CD4-positive, alpha-beta memory T cell (primary cell): ENCODE measurements around the gene DNAJC18. TPM values are rescaled to one million over a fixed set of nuclear protein-coding genes. Genes with fewer than 3 reads are reported as not detected.
"Not testable (repeated sequence)": the region's sequence is repeated elsewhere in the genome, so short reads cannot be mapped to it uniquely, and the experiment has no call there.

Source experiments
- CTCF ChIA-PET: fragments of 350-600 bp; sonication (Branson Sonifier 250); formaldehyde crosslinking; loops from one replicate; lab custom pipeline; 2021; ENCODE audit warnings: inconsistent platforms; ENCODE audit not compliant: partially characterized antibody; lab: Charles Lee
- POLR2A ChIA-PET: fragments of 350-600 bp; sonication (Branson Sonifier 250); formaldehyde crosslinking; loops from one replicate; lab custom pipeline; 2021; ENCODE audit not compliant: partially characterized antibody; lab: Charles Lee
- DNase-seq, 5 donors: peaks; one replicate each; pipeline versions ENCODE4 v3.0.0 to v3.0.0-alpha.2; 2020 to 2022; ENCODE audit warnings: mixed read lengths in 1 of 5
- H3K27ac ChIP-seq: one replicate; pipeline ENCODE4 v1.7.0; 2013; ENCODE audit warnings: low read depth, low read length
- H3K27me3 ChIP-seq: 2 replicates; pipeline ENCODE4 v1.7.0; 2013; ENCODE audit warnings: mild to moderate bottlenecking, low read length, moderate library complexity; ENCODE audit not compliant: insufficient read depth
- H3K36me3 ChIP-seq: 2 replicates; pipeline ENCODE4 v1.7.0; 2013; ENCODE audit warnings: mild to moderate bottlenecking, low read length, moderate library complexity; ENCODE audit not compliant: insufficient read depth
- H3K4me1 ChIP-seq: 2 replicates; pipeline ENCODE4 v1.7.0; 2013; ENCODE audit warnings: mild to moderate bottlenecking, low read length, moderate library complexity; ENCODE audit not compliant: insufficient read depth
- H3K4me3 ChIP-seq, 2 donors: one replicate each; pipeline ENCODE4 v1.7.0; 2013; ENCODE audit warnings: low read length in 2 of 2, mild to moderate bottlenecking in 1 of 2
- H3K9me3 ChIP-seq, 2 donors: one replicate each; pipeline ENCODE4 v1.7.0; 2013; ENCODE audit warnings: low read length in 2 of 2, control low read depth in 1 of 2; ENCODE audit not compliant: control insufficient read depth in 1 of 2
- H3K27ac Mint-ChIP-seq, 7 donors: one replicate each; pipeline ENCODE4 v1.8.0; 2020 to 2021; ENCODE audit warnings: mixed read lengths in 7 of 7, mild to moderate bottlenecking in 6 of 7, inconsistent platforms in 3 of 7, moderate library complexity in 3 of 7
- H3K27me3 Mint-ChIP-seq, 2 donors: one replicate each; pipeline ENCODE4 v1.8.0; 2020 to 2021; ENCODE audit warnings: mixed read lengths in 2 of 2
- H3K36me3 Mint-ChIP-seq, 2 donors: one replicate each; pipeline ENCODE4 v1.8.0; 2020 to 2021; ENCODE audit warnings: mixed read lengths in 2 of 2, inconsistent platforms in 1 of 2, mild to moderate bottlenecking in 1 of 2
- H3K4me1 Mint-ChIP-seq, 4 donors: one replicate each; pipeline ENCODE4 v1.8.0; 2020 to 2021; ENCODE audit warnings: mixed read lengths in 4 of 4, mild to moderate bottlenecking in 1 of 4
- H3K4me3 Mint-ChIP-seq, 8 donors: one replicate each; pipeline ENCODE4 v1.8.0; 2020 to 2021; ENCODE audit warnings: mixed read lengths in 8 of 8, mild to moderate bottlenecking in 7 of 8, moderate library complexity in 6 of 8, inconsistent platforms in 3 of 8
- H3K9me3 Mint-ChIP-seq, 8 donors: one replicate each; pipeline ENCODE4 v1.8.0; 2020 to 2021; ENCODE audit warnings: mixed read lengths in 8 of 8, mild to moderate bottlenecking in 5 of 8, inconsistent platforms in 3 of 8, moderate library complexity in 1 of 8
- intact Hi-C: fragments of 100-400 bp; cut with micrococcal nuclease; formaldehyde crosslinking; loops from one replicate; pipeline ENCODE4 v1.15.1; 2023
- polyA plus RNA-seq, 2 donors: library from polyadenylated mRNA; unstranded; fragments of 300-500 nt; fragmentation: Illumina TruSeq; gene quantifications; one replicate each; pipeline ENCODE4 v1.2.3, GENCODE V29; 2021
- total RNA-seq, 2 experiments: library from RNA; stranded (reverse); gene quantifications; one replicate each; pipeline ENCODE4 v1.2.3, GENCODE V29; 2021

DNAJC18 gene
- total and polyA plus RNA-seq, 4 experiments from 2014 or later, result 1.8 to 7.3 (median 6.4) TPM

- peaks cover 45% of the 10 kb centered on the region for H3K4me1 ChIP-seq
- POLR2A ChIA-PET, result interaction anchor here (0.7 to 7.2 kb wide), 6 partner anchors 11 to 173 kb away, joined by 3 to 49 read pairs (median 8); partner anchors contain the start of genes MATR3, PAIP2 and SPATA24
- CTCF ChIA-PET, result interaction anchor here (1.1 to 4.1 kb wide), 3 partner anchors 12 to 140 kb away, joined by 3 to 25 read pairs (median 7); partner anchors contain the start of gene SPATA24
- H3K4me3 ChIP-seq, result no peak overlapping the region
- no peaks in the 10 kb centered on the region for H3K27me3 ChIP-seq
- Mint-ChIP-seq H3K9me3 (peaks cover 0 to 2% (median 0%) of the 10 kb centered on the region in 8 donors), H3K4me3 (peak overlapping the region in 7 of 8 donors; percentile 17 to 94 (median 82)), H3K27ac (peak overlapping the region; percentile 49 to 96 (median 92)), H3K27me3 (no peaks in the 10 kb centered on the region), H3K4me1 (peaks cover 24 to 50% (median 36%) of the 10 kb centered on the region in 4 donors), H3K36me3 (no peaks in the 10 kb centered on the region)
- intact Hi-C loops, result loop anchor here (5.0 kb wide), 1 partner anchor 119 kb away; no protein-coding TSS in a partner anchor
- no peaks in the 10 kb centered on the region for H3K36me3 ChIP-seq
- peak overlapping the region; percentile 44 for H3K27ac ChIP-seq
- no peak for DNase-seq
- no peaks in the 10 kb centered on the region for H3K9me3 ChIP-seq
These were observed 48.4 kb downstream of the DNAJC18 start for GRCh38 chr5:139390639-139391569.

DNA sequence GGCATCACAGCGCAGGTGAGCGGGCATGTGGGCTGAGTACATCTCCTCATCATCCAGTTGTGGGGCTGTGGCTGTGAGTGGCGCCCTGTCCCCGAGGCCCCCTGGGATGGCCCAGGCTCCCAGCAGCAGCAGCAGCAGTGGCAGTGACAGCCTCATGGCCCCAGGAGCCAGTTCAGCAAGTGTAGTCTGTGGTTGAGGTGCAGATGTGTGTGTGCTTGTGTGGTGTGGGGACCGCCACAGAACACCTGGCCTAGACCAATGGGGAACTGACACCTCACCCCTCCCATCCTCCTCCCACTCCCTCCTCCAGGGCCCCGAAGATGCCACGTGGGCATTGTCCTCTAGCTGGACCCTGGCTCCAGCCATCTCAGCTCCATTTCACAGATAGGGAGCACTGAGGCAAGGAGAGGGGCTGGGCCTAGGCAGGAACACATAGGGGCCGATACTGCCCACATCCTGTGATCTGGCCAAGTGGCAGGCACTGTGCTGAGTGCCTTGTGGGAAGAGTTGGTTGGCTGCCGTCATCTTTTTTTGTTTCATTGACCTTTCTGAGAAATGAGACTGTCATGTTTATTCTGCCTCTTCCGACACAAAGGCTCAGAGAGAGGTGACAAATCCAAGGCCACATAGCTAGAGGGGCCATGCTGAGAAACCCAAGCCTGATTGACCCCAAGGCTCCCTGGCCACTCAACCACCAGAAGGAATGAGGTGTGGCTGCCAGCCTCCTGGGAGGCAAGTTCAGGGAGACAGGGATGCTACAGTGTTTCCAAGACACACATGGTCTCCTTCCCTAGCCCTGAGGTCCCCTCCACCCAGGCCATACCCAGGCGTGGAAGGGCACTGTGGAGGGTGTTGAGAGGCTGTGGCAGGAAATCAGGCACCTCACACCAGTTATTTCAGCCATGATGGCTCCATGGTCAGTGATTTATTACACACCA, 49.4 kb downstream of the DNAJC18 start, which contains the start of gene MZB1:
Gene MZB1, minus strand, starts transcription at position 213 of the 938 bp plus-strand sequence. Its CDS starts 57 bp downstream, at position 156.
- H3K9me3 Mint-ChIP-seq, result peaks cover 0 to 2% (median 0%) of the 10 kb centered on the region in 8 donors

GRCh38 chr5:139388198-139388821, 51.0 kb downstream of the DNAJC18 start:
- H3K4me1 Mint-ChIP-seq, result peaks cover 40 to 66% (median 53%) of the 10 kb centered on the region in 4 donors
- H3K9me3 ChIP-seq, result no peaks in the 10 kb centered on the region
- ChIA-PET POLR2A (interaction anchor here (1.0 to 1.1 kb wide), 2 partner anchors 15 to 46 kb away, joined by 5 to 6 read pairs; partner anchors contain the start of genes PAIP2 and SPATA24), CTCF (interaction anchor here (1.5 kb wide), 1 partner anchor 100 kb away, joined by 3 read pairs; no protein-coding TSS in a partner anchor)
- H3K27me3 ChIP-seq, result no peaks in the 10 kb centered on the region
- no peak overlapping the region for H3K4me3 ChIP-seq
- no peaks in the 10 kb centered on the region for H3K27me3 Mint-ChIP-seq
- H3K27ac ChIP-seq, result no peak overlapping the region
- H3K4me1 ChIP-seq, result peaks cover 56% of the 10 kb centered on the region
- H3K27ac Mint-ChIP-seq, result peak overlapping the region in 3 of 7 donors; percentile 17 to 80 (median 30)
- H3K36me3 ChIP-seq, result no peaks in the 10 kb centered on the region
- H3K36me3 Mint-ChIP-seq, result peaks cover 0 to 1% of the 10 kb centered on the region in 2 donors
- DNase-seq, result no peak
- peaks cover 0 to 2% (median 0%) of the 10 kb centered on the region in 8 donors for H3K9me3 Mint-ChIP-seq
- intact Hi-C loops, result no loop called here
- no peak overlapping the region for H3K4me3 Mint-ChIP-seq

More for the DNA sequence above, 49.4 kb downstream of the DNAJC18 start, which contains the start of gene MZB1:
- ChIA-PET POLR2A (interaction anchor here (0.7 to 7.2 kb wide), 5 partner anchors 12 to 174 kb away, joined by 3 to 49 read pairs (median 12); partner anchors contain the start of genes MATR3, PAIP2 and SPATA24), CTCF (interaction anchor here (0.6 to 4.1 kb wide), 3 partner anchors 13 to 124 kb away, joined by 3 to 25 read pairs (median 5); partner anchors contain the start of gene SPATA24)
- Mint-ChIP-seq H3K4me3 (peak within 1 kb of the TSS in 5 of 8 donors; percentile 34 to 84 (median 72)), H3K27ac (peak within 1 kb of the TSS; percentile 73 to 96 (median 92)), H3K4me1 (peaks cover 34 to 59% (median 45%) of the 10 kb centered on the region in 4 donors), H3K36me3 (no peaks in the 10 kb centered on the region), H3K27me3 (no peaks in the 10 kb centered on the region)
- Histone ChIP-seq H3K4me3 (no peak within 1 kb of the TSS), H3K4me1 (peaks cover 53% of the 10 kb centered on the region), H3K36me3 (no peaks in the 10 kb centered on the region), H3K27ac (peak within 1 kb of the TSS; percentile 44), H3K27me3 (no peaks in the 10 kb centered on the region), H3K9me3 (no peaks in the 10 kb centered on the region)
- peak; percentile 68 to 79 (median 74) for DNase-seq
- intact Hi-C loops, result loop anchor here (5.0 kb wide), 1 partner anchor 118 kb away; no protein-coding TSS in a partner anchor

- Mint-ChIP-seq H3K4me3 (no peak overlapping the region), H3K9me3 (peaks cover 0 to under 1% (median 0%) of the 10 kb centered on the region in 8 donors), H3K4me1 (peaks cover 40 to 60% (median 51%) of the 10 kb centered on the region in 4 donors), H3K27me3 (no peaks in the 10 kb centered on the region), H3K27ac (peak overlapping the region in 3 of 7 donors; percentile 12 to 83 (median 80)), H3K36me3 (peaks cover 0 to 1% of the 10 kb centered on the region in 2 donors)
- no peak overlapping the region for H3K4me3 ChIP-seq
- H3K9me3 ChIP-seq, result no peaks in the 10 kb centered on the region
- CTCF ChIA-PET, result interaction anchor here (1.5 kb wide), 1 partner anchor 99 kb away, joined by 3 read pairs; no protein-coding TSS in a partner anchor
- no peak for DNase-seq
- POLR2A ChIA-PET, result interaction anchor here (0.6 to 1.1 kb wide), 3 partner anchors 16 to 94 kb away, joined by 3 to 6 read pairs (median 5); partner anchors contain the start of genes MATR3, PAIP2 and SPATA24
- H3K4me1 ChIP-seq, result peaks cover 50% of the 10 kb centered on the region
- no peak overlapping the region for H3K27ac ChIP-seq
- H3K27me3 ChIP-seq, result no peaks in the 10 kb centered on the region
- H3K36me3 ChIP-seq, result no peaks in the 10 kb centered on the region
- intact Hi-C loops, result no loop called here
These were observed 51.6 kb downstream of the DNAJC18 start for GRCh38 chr5:139387611-139388197.

DNA sequence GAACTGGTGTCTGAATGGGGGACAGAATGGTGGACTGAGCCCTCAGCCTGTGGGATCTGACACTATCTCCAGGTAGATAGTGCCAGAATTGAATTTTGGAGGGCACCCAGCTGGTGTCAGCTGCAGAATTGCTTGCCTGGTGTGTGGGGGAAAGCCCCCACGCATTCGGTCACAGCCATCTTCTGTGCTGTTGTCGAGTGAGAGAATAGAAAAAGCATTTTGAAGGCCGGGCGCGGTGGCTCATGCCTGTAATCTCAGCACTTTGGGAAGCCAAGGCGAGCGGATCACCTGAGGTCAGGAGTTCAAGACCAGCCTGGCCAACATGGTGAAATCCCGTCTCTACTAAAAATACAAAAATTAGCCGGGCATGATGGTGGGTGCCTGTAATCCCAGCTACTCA, 52.4 kb downstream of the DNAJC18 start:
- POLR2A ChIA-PET, result interaction anchor here (0.6 to 1.0 kb wide), 3 partner anchors 17 to 94 kb away, joined by 3 to 6 read pairs (median 3); partner anchors contain the start of genes MATR3, PAIP2 and SPATA24
- H3K36me3 ChIP-seq, H3K27me3 ChIP-seq, intact Hi-C loops, H3K4me3 Mint-ChIP-seq, H3K27ac ChIP-seq, H3K4me3 ChIP-seq, H3K27me3 Mint-ChIP-seq, DNase-seq, H3K9me3 Mint-ChIP-seq, H3K9me3 ChIP-seq, H3K36me3 Mint-ChIP-seq: not testable (repeated sequence)
- CTCF ChIA-PET, result interaction anchor here (1.5 kb wide), 1 partner anchor 98 kb away, joined by 3 read pairs; no protein-coding TSS in a partner anchor
- Mint-ChIP-seq H3K27ac (peak overlapping the region in 3 of 7 donors; percentile 67 to 90 (median 80)), H3K4me1 (peaks cover 40 to 60% (median 50%) of the 10 kb centered on the region in 4 donors)
- H3K4me1 ChIP-seq, result peaks cover 49% of the 10 kb centered on the region
